Kidney capillary endothelial cell (primary cell): ENCODE results near the gene HNRNPA2B1.
"Not testable (repeated sequence)": the region's sequence is repeated elsewhere in the genome, so short reads cannot be mapped to it uniquely, and the experiment has no call there.

Experiments used
- DNase-seq: peaks from one replicate; pipeline ENCODE4 v3.0.0-alpha.2; 2018; ENCODE audit warnings: low spot score

Gene HNRNPA2B1

GRCh38 chr7:26198133-26198780 is 2.3 kb downstream of the HNRNPA2B1 start:
- no peak for DNase-seq

- DNase-seq, result no peak
These were observed 3.1 kb downstream of the HNRNPA2B1 start for GRCh38 chr7:26197153-26198115.

GRCh38 chr7:26195867-26196657 is 4.5 kb downstream of the HNRNPA2B1 start:
- DNase-seq, result no peak

- no peak for DNase-seq
These were observed 5.4 kb downstream of the HNRNPA2B1 start for GRCh38 chr7:26195182-26195581.

- DNase-seq, result not testable (repeated sequence)
These were observed 5.8 kb downstream of the HNRNPA2B1 start for GRCh38 chr7:26194764-26195163.

- DNase-seq, result no peak
These were observed 6.9 kb downstream of the HNRNPA2B1 start for GRCh38 chr7:26193432-26194207.

GRCh38 chr7:26192485-26193087 is 8.0 kb downstream of the HNRNPA2B1 start:
- DNase-seq, result no peak

GRCh38 chr7:26191974-26192479 is 8.5 kb downstream of the HNRNPA2B1 start:
- DNase-seq, result no peak

- DNase-seq, result no peak
These were observed 9.1 kb downstream of the HNRNPA2B1 start for GRCh38 chr7:26191233-26191973.

- no peak for DNase-seq
These were observed 10.1 kb downstream of the HNRNPA2B1 start for GRCh38 chr7:26190417-26190869.

- DNase-seq, result no peak
These were observed 10.8 kb downstream of the HNRNPA2B1 start for GRCh38 chr7:26189697-26190096.

- DNase-seq, result no peak
These were observed 11.5 kb downstream of the HNRNPA2B1 start for GRCh38 chr7:26188957-26189541.

GRCh38 chr7:26188206-26188956 is 12.2 kb downstream of the HNRNPA2B1 start:
- no peak for DNase-seq

- DNase-seq, result no peak
These were observed 13.0 kb downstream of the HNRNPA2B1 start for GRCh38 chr7:26187380-26188205.

GRCh38 chr7:26186364-26187311 is 13.9 kb downstream of the HNRNPA2B1 start:
- DNase-seq, result no peak

GRCh38 chr7:26185844-26186180 is 14.7 kb downstream of the HNRNPA2B1 start:
- DNase-seq, result no peak
